K562 (cell line): ENCODE results near the gene MTG2. TPM values are rescaled to one million over a fixed set of nuclear protein-coding genes. Genes with fewer than 3 reads are reported as not detected.
A peak's percentile ranks its signal among the peaks of the same experiment; 100 is the strongest.

Source experiments
- ATAC-seq: fragments of 200-7000 bp; cut with Tn5 transposase; 3 replicates; pipeline ENCODE4 v1.9.1; 2020; ENCODE audit warnings: moderate library complexity
- BruUV-seq: library from RNA; stranded (reverse); fragments of 400-500 nt; replicated peaks from 2 replicates; lab custom pipeline; 2021; lab: Mats Ljungman, UMichigan
- CTCF ChIA-PET: fragments of 300-600 bp; formaldehyde crosslinking; extraction: SDS; loops from one replicate; lab custom pipeline; 2021; ENCODE audit warnings: low intra/inter-chr PET ratio; lab: Yijun Ruan, JAX
- POLR2A ChIA-PET: fragments of 300-600, 350-650 bp; sonication (Branson Sonifier 250); formaldehyde crosslinking; extraction: SDS; loops from one replicate; lab custom pipeline; 2021; ENCODE audit warnings: antibody characterized with exemption, inconsistent platforms; lab: Yijun Ruan, JAX
- DNase-seq, 4 experiments: peaks; one replicate each; pipeline versions ENCODE4 v3.0.0 to v3.0.0-alpha.2; 2011 to 2018; ENCODE audit warnings: low spot score in 3 of 4, mixed read lengths in 3 of 4; ENCODE audit errors: extremely low read depth in 1 of 4
- FAIRE-seq: peaks from 2 replicates; lab custom pipeline; 2011; peaks lifted over from hg19 to GRCh38; lab: Jason Lieb, UNC
- H2AFZ ChIP-seq: 2 replicates; pipeline ENCODE4 v1.6.0; 2011; ENCODE audit warnings: low read depth, low read length, control low read depth, inconsistent platforms
- H3K27ac ChIP-seq: fragments of 200-600 bp; 3 replicates; pipeline ENCODE4 v1.8.0; 2011; ENCODE audit warnings: low read depth, mild to moderate bottlenecking, control low read depth, inconsistent platforms, low read length, moderate library complexity, mixed read lengths; ENCODE audit errors: extremely low read depth
- H3K27me3 ChIP-seq, 2 experiments: fragments of 300-600 bp in 1 of 2; 2 replicates in 1 of 2; 3 replicates in 1 of 2; pipeline versions ENCODE4 v1.6.0 to v1.8.0; 2011; ENCODE audit warnings: inconsistent platforms in 2 of 2, low read length in 2 of 2, mild to moderate bottlenecking in 1 of 2, mixed read lengths in 1 of 2, moderate library complexity in 1 of 2; ENCODE audit not compliant: control insufficient read depth in 2 of 2, insufficient read depth in 2 of 2
- H3K36me3 ChIP-seq: fragments of 300-600 bp; 3 replicates; pipeline ENCODE4 v1.8.0; 2011; ENCODE audit warnings: mild to moderate bottlenecking, low read length, inconsistent platforms; ENCODE audit not compliant: control insufficient read depth, insufficient read depth
- H3K4me1 ChIP-seq, 2 experiments: fragments of 200-600 bp in 1 of 2; replicated peaks in 1 of 2; 2 replicates in 1 of 2; 3 replicates in 1 of 2; pipeline versions ENCODE4 v1.5.1 to v1.8.0; 2011; ENCODE audit warnings: inconsistent platforms in 2 of 2, low read length in 2 of 2, mild to moderate bottlenecking in 1 of 2, mixed read lengths in 1 of 2, moderate library complexity in 1 of 2; ENCODE audit not compliant: control insufficient read depth in 2 of 2, insufficient read depth in 2 of 2
- H3K4me2 ChIP-seq: 2 replicates; pipeline ENCODE4 v1.6.1; 2011; ENCODE audit warnings: low read length, control low read depth, inconsistent platforms, mixed read lengths; ENCODE audit not compliant: insufficient read depth
- H3K4me3 ChIP-seq: fragments of 200-600 bp; sonication (generic), shearing (Covaris generic); 2 replicates; pipeline ENCODE4 v1.5.1; 2016; ENCODE audit warnings: control low read depth, inconsistent platforms
- H3K79me2 ChIP-seq: fragments of 200-600 bp; 3 replicates; pipeline ENCODE4 v1.8.0; 2011; ENCODE audit warnings: low read length, inconsistent platforms; ENCODE audit not compliant: control insufficient read depth, insufficient read depth
- H3K9ac ChIP-seq, 2 experiments: 2 replicates each; pipeline versions ENCODE4 v1.6.0 to v1.6.1; 2011; ENCODE audit warnings: low read depth in 2 of 2, low read length in 2 of 2, control low read depth in 1 of 2, inconsistent platforms in 1 of 2, mild to moderate bottlenecking in 1 of 2, mixed read lengths in 1 of 2; ENCODE audit not compliant: insufficient read depth in 1 of 2
- H3K9me1 ChIP-seq: one replicate; pipeline ENCODE4 v1.6.0; 2011; ENCODE audit warnings: inconsistent platforms, mild to moderate bottlenecking, low read length, moderate library complexity; ENCODE audit not compliant: control insufficient read depth, insufficient read depth
- H3K9me3 ChIP-seq: replicated peaks from 2 replicates; pipeline ENCODE4 v1.5.1; 2011; ENCODE audit warnings: low read depth, low read length, inconsistent platforms; ENCODE audit not compliant: control insufficient read depth, insufficient read depth
- H4K20me1 ChIP-seq: replicated peaks from 2 replicates; pipeline ENCODE4 v1.6.1; 2011; ENCODE audit warnings: low read length, inconsistent platforms, mixed read lengths; ENCODE audit not compliant: control insufficient read depth, insufficient read depth
- CSDE1 ChIP-seq, 2 experiments: fragments of 450-650 bp; IDR thresholded peaks; 2 replicates each; pipeline ENCODE4 v1.6.1; 2016; ENCODE audit warnings: mild to moderate bottlenecking in 1 of 2
- EZH2 ChIP-seq: IDR thresholded peaks from 2 replicates; pipeline ENCODE4 v1.6.1; 2012; ENCODE audit warnings: low read depth, mild to moderate bottlenecking, inconsistent platforms, low read length, borderline replicate concordance
- HMG20A ChIP-seq: fragments of 450-650 bp; formaldehyde crosslinking; conservative IDR thresholded peaks from 2 replicates; pipeline ENCODE4 v1.4.0; 2020; ENCODE audit warnings: mild to moderate bottlenecking, mixed read lengths
- TCF15 ChIP-seq: fragments of 250-450 bp; sonication (Bioruptor Pico); IDR thresholded peaks from 2 replicates; pipeline ENCODE4 v1.8.0; 2022; ENCODE audit warnings: moderate library complexity, mild to moderate bottlenecking, inconsistent platforms
- TCF3 ChIP-seq: sonication (generic); formaldehyde crosslinking; IDR thresholded peaks from 2 replicates; pipeline ENCODE4 v1.4.0; 2020; ENCODE audit warnings: mild to moderate bottlenecking, missing genetic modification reagents
- USF1 ChIP-seq: sonication (generic); formaldehyde crosslinking; IDR thresholded peaks from 2 replicates; pipeline ENCODE4 v1.9.0; 2022; ENCODE audit warnings: mild to moderate bottlenecking, missing genetic modification reagents
- XRCC3 ChIP-seq: fragments of 450-650 bp; IDR thresholded peaks from 2 replicates; pipeline ENCODE4 v1.6.1; 2017; ENCODE audit warnings: mild to moderate bottlenecking, moderate library complexity
- ZNF318 ChIP-seq, 2 experiments: fragments of 450-650 bp; IDR thresholded peaks; 2 replicates each; pipeline ENCODE4 v1.6.1; 2016; ENCODE audit warnings: mild to moderate bottlenecking in 2 of 2, borderline replicate concordance in 1 of 2, low read depth in 1 of 2, moderate library complexity in 1 of 2
- WGBS: fragments of 100-300 bp; shearing (Covaris generic); methylation state at CpG from one replicate; pipeline ENCODE4 v1.1.6; 2016; ENCODE audit warnings: low coverage, mixed read lengths; ENCODE audit not compliant: insufficient coverage; ENCODE audit errors: missing lambda C conversion rate; 5-methylcytosine and 5-hydroxymethylcytosine counted together
- in situ Hi-C: fragments of 300-500 bp; cut with MboI; formaldehyde crosslinking; loops from 4 replicates; pipeline ENCODE4 v1.15.0; 2018; ENCODE audit warnings: inconsistent platforms, mixed read lengths
- intact Hi-C: fragments of 100-400 bp; cut with micrococcal nuclease; formaldehyde crosslinking; loops from 2 replicates; pipeline ENCODE4 v1.14.2; 2022
- polyA plus RNA-seq, 8 experiments: library from polyadenylated mRNA; depleted of rRNA in 4 of 8; stranded (reverse) in 5 of 8; unstranded in 3 of 8; fragments of >200 nt; fragmentation: Nextera tagmentation in 2 of 8; fragmentation: Illumina TruSeq in 1 of 8; extraction: Ambion mirVana in 2 of 8; extraction: Trizol in 1 of 8; gene quantifications; 2 replicates each; pipeline versions ENCODE4 v1.2.1 to v1.2.3, GENCODE V29; 2011 to 2014; ENCODE audit warnings: inconsistent platforms in 1 of 8, missing spikeins in 1 of 8
- total RNA-seq, 7 experiments: library from RNA; depleted of rRNA in 6 of 7; stranded (reverse); fragments of >200 nt in 6 of 7; fragmentation: Illumina TruSeq in 2 of 7; extraction: Trizol in 2 of 7; gene quantifications; 2 replicates each; pipeline versions ENCODE4 v1.2.1 to v1.2.3, GENCODE V29; 2011 to 2021; ENCODE audit warnings: low replicate concordance in 1 of 7

The MTG2 gene
- total and polyA plus RNA-seq, 9 of the 15 experiments (the other 6 are each of a cell fraction or from before 2014, with no cell fraction given), result 8.7 to 67.5 (median 44.5) TPM

GRCh38 chr20:62215020-62215990 is 32.5 kb downstream of the MTG2 start (continued):
- no peak for TF ChIP-seq USF1
- no peak for TF ChIP-seq HMG20A (CRISPR knock-in tag)
- TF ChIP-seq TCF3 (CRISPR knock-in tag), result no peak
- no peak for TF ChIP-seq XRCC3
- no peak for TF ChIP-seq CSDE1 (IDR thresholded peaks at IDR 0.05)
- no peak for TF ChIP-seq TCF15 (CRISPR knock-in tag)

- peaks cover 43 to 68% of the 10 kb centered on the region in 2 experiments; a peak in 4 of 5 replicates for H3K27me3 ChIP-seq
These were observed 33.3 kb downstream of the MTG2 start for GRCh38 chr20:62215991-62216635.

More at GRCh38 chr20:62215991-62216635, 33.3 kb downstream of the MTG2 start:
- no peak overlapping the region for H2AFZ ChIP-seq
- no peak overlapping the region for H3K4me2 ChIP-seq
- no peak overlapping the region for H3K9ac ChIP-seq
- in situ Hi-C loops (no loop called here), intact Hi-C loops (no loop called here)
- CTCF ChIA-PET, result no interaction called here
- peaks cover 20% of the 10 kb centered on the region for H4K20me1 ChIP-seq
- FAIRE-seq, result no peak
- H3K79me2 ChIP-seq, result no peaks in the 10 kb centered on the region
- no peak for DNase-seq
- no peaks in the 10 kb centered on the region for H3K36me3 ChIP-seq
- no TSS peak for BruUV-seq
- no peak overlapping the region for H3K27ac ChIP-seq
- POLR2A ChIA-PET, result interaction anchor here (1.1 to 1.9 kb wide), 3 partner anchors 9 to 19 kb away, joined by 3 to 7 read pairs (median 3); no protein-coding TSS in a partner anchor
- H3K4me3 ChIP-seq, result no peak overlapping the region
- no peaks in the 10 kb centered on the region for H3K9me1 ChIP-seq
- WGBS, result 9% methylated on average over 40 of the region's 40 CpGs
- no peak for ATAC-seq
- TF ChIP-seq ZNF318 (IDR thresholded peaks at IDR 0.05; ENCODE audit: borderline replicate concordance in 1 of 2, low read depth in 1 of 2), result no peak
- 0 out of 2 replicates have a peak, but pooled peaks have one; percentile 43 for TF ChIP-seq EZH2
- no peaks in the 10 kb centered on the region for H3K9me3 ChIP-seq
- peaks cover 0 to 56% of the 10 kb centered on the region in 2 experiments; a peak in 2 of 5 replicates for H3K4me1 ChIP-seq
